Left renal pelvis (tissue), 4 donors: Measurements from ENCODE around the gene KCNN1. TPM values are rescaled to one million over a fixed set of nuclear protein-coding genes. Genes with fewer than 3 reads are reported as not detected.
"Not testable (repeated sequence)": the region's sequence is repeated elsewhere in the genome, so short reads cannot be mapped to it uniquely, and the experiment has no call there.

ENCODE experiments used
- DNase-seq, 4 donors: peaks; one replicate each; pipeline ENCODE4 v3.0.0-alpha.2; 2013; ENCODE audit warnings: low read depth in 4 of 4, low spot score in 3 of 4
- polyA plus RNA-seq, 4 donors: library from polyadenylated mRNA; unstranded; fragments of 120-200 nt; gene quantifications; one replicate each; pipeline ENCODE4 v1.2.1, GENCODE V29; 2013; ENCODE audit not compliant: insufficient read length in 4 of 4

KCNN1 gene
- polyA plus RNA-seq, 4 donors: 3.6 to 7.3 (median 5.4) TPM

DNA sequence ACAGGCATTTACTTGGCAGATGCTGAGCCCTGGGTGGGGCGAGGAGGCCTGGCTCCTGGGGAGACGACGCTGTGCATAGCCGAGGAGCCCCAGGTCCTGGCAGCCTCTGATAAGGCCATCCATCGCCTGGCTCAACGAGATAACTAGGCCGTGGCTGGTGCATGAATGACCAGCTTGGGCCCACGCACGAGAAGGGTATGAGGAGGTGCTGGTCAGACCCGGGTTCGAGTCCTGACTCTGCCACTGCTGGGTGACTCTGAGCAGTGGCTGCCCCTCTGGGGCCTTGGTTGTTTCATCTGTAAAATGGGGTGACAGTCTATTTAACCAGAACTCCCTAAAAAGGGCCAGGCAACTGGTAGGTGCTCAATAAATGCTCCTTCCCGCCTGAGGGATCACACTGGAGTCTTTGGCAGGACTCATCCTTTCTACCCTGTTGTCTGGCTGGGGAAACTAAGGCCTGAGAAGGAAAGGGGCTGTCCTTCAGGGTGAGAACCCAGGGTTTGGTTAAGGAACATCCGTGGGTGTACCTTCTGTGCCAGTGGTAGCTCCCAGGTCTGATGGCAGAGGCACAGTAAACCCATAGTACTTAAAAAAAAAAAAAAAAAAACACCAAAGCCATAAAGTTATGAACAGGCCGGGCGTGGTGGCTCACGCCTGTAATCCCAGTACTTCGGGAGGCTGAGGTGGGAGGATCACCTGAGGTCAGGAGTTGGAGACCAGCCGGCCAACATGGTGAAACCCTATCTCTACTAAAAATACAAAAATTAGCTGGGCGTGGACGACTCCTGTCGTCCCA lies 33.0 kb downstream of the KCNN1 start:
- DNase-seq: no peak

GRCh38 chr19:18000480-18000914 lies 33.6 kb downstream of the KCNN1 start:
- DNase-seq: no peak

- DNase-seq: no peak
Measured at GRCh38 chr19:18000915-18001776, 34.2 kb downstream of the KCNN1 start.

DNA sequence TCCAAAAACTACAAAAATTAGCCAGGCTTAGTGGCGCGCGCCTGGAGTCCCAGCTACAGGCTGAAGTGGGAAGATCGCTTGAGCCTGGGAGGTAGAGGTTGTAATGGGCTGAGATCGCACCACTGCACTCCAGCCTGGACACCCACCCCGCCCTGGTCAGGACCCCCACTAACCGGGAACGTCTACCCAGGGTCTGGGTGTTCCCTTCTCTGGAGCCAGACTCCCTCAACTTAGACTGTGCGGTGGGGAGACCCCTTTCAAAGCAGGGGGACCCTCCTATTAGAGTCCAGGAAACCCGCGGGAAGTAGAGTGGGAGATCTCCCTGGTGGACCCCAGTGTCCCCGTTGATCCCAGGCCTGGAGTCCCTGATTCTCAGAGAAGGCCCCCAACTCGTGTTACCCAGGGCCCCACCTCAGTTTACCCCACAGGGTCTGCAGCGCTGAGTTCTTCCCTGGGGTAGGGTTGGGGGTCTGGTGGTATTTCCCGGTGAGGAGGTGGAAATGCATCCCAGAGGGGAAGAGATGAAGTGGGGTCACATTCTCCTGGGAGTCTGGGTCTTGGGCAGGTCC lies 35.0 kb downstream of the KCNN1 start:
- no peak for DNase-seq

DNA sequence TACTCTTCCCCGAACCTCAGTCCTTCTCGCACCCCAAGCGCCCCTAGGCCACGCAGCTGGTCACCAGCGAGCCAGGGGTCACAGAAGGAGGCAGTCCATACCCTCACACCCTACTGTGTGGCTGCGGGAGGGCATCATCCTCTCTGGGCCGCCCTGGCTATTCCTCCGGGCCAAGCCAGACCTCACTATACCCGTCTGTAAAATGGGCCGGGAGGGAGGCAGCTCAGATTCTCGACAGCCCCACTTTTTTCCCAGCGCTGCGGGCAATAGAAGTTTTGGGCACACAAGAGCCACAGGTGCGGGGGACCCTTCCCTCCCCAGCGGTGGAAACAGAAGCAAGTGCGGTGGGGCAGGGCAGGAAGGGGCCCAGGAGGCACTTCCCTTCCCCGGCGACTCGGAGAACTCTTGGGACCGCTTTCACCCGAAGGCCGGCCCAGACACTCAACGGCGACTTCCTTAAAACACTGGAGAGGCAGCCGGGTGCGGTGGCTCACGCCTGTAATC lies 35.5 kb downstream of the KCNN1 start:
- no peak for DNase-seq

GRCh38 chr19:18005750-18006149 lies 38.8 kb downstream of the KCNN1 start:
- DNase-seq: not testable (repeated sequence)

DNA sequence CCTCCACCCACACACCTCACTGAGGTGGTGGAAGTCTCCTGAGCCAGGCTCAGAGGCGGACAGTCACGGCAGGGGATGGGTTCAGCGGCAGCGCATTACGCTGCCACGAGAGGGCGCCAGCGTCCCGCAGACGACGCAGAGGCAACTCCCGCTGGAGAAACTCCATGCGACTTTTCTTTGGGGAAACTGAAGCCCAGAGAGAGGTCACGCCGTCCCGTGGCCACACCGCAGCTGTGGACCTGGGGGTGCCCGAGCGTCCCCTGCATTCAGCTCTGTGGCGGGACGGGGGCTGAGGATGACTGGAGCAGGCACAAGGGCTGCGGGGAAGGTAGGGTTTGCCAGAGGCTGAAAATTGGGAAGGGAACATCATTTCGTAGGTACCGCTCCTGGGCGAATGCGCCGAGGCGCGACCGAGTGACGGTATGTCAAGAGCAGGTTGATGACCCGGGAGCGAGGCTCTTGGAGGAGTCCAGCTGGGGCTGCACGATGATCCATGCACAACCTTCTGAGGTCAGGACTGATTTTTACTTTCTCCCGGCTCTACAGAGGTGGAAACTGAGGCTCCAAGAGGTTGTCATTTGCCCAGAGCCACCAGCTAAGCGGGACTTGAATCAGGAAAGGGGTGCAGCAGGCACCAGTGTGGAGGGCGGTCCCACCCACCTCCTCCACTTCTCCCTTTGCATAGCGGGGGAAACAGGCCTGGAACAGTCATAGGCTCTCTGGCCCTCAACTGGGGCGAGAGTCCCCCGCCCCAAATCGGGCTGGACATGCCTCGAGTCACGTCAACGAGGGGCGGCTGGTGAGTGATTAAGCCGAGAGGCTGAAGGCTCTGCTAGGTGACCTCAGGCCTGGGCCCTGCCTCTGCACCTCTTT lies 40.4 kb downstream of the KCNN1 start:
- peak in 3 of 4 donors; percentile 57 to 62 (median 61) for DNase-seq

DNA sequence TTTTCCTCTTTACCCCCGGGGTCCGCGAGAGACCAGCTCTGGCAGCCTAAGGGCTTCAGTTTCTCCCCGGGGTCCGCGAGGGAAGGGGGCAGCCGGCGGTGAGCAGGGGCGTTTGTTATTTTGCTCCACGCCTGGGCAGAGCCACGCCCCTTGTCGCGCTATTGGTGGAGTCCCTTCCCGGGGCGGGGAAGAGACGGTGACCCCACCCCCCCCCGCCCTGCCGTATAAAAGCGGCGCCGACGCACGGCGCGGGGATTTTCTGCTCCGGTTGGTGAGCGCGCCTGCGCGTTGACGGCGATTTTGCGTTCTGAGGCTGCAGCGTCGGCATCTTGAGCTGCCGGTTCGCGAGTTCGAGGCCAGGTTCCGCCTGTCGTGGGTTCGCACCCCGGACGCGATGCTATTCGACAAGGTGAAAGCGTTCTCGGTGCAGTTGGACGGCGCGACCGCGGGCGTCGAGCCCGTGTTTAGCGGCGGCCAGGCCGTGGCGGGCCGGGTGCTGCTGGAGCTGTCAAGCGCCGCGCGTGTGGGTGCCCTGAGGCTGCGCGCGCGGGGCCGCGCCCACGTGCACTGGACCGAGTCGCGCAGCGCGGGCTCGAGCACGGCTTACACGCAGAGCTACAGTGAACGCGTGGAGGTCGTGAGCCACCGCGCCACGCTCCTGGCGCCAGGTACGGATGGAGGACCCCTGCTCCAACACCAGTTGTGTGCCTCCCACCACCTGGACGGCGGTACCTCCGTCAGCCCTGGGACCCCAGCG lies 41.2 kb downstream of the KCNN1 start, which contains the start of gene ARRDC2:
Gene ARRDC2, plus strand, starts transcription at position 254 of the 757 bp plus-strand sequence. Its CDS starts 141 bp downstream, at position 395.
- DNase-seq: peak; percentile 78 to 91 (median 85)

GRCh38 chr19:18008814-18009213 lies 41.9 kb downstream of the KCNN1 start:
- DNase-seq: no peak

GRCh38 chr19:18009412-18010066 lies 42.6 kb downstream of the KCNN1 start:
- no peak for DNase-seq

GRCh38 chr19:18010149-18010548 lies 43.2 kb downstream of the KCNN1 start:
- no peak for DNase-seq

- no peak for DNase-seq
Measured at GRCh38 chr19:18013210-18014111, 46.6 kb downstream of the KCNN1 start.

DNA sequence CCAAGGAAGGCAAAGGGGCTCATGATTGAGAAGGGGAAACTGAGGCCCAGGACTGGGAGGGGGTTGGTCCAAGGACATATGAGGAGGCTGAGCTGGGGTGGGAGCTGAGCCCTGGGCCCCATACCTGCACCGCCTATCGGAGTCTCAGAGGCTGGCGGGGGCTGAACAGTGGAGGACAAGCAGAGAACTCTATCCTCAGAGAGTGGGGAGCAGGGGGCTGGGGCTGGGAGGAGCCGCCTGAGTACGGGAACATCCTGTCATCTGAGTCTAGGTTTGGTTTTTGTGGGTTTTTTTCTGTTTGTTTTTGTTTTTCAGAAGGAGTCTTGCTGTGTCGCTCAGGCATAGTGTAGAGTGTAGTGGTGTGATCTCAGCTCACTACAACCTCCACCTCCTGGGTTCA lies 47.3 kb downstream of the KCNN1 start:
- no peak for DNase-seq

- DNase-seq: no peak
Measured at GRCh38 chr19:18016209-18016910, 49.5 kb downstream of the KCNN1 start.

- no peak for DNase-seq
Measured at GRCh38 chr19:18017275-18018083, 50.6 kb downstream of the KCNN1 start.
